GM23338 (cell line): ENCODE results near the gene GAPVD1. TPM values are rescaled to one million over a fixed set of nuclear protein-coding genes. Genes with fewer than 3 reads are reported as not detected.

Source experiments
- ATAC-seq: fragments of 200-7000 bp; cut with Tn5 transposase; 3 replicates; pipeline ENCODE4 v1.9.1; 2020
- DNase-seq: peaks from one replicate; pipeline ENCODE4 v3.0.0-alpha.2; 2015; ENCODE audit warnings: low spot score
- H2AFZ ChIP-seq: fragments of 200-600 bp; sonication (generic); 2 replicates; pipeline ENCODE4 v1.8.0; 2016; ENCODE audit warnings: antibody characterized with exemption, mild to moderate bottlenecking, moderate library complexity
- H3F3A ChIP-seq: fragments of 200-600 bp; sonication (generic); replicated peaks from 2 replicates; pipeline ENCODE4 v1.8.0; 2017; ENCODE audit warnings: antibody characterized with exemption, mixed run types, low read depth
- H3K27ac ChIP-seq: fragments of 200-600 bp; sonication (generic); 2 replicates; pipeline ENCODE4 v1.6.1; 2016; ENCODE audit warnings: low read depth
- H3K27me3 ChIP-seq: fragments of 200-600 bp; sonication (generic); 2 replicates; pipeline ENCODE4 v1.8.0; 2016; ENCODE audit warnings: mild to moderate bottlenecking, mixed run types, moderate library complexity; ENCODE audit not compliant: insufficient read depth
- H3K36me3 ChIP-seq: fragments of 200-600 bp; sonication (generic); 2 replicates; pipeline ENCODE4 v1.8.0; 2016; ENCODE audit warnings: mild to moderate bottlenecking; ENCODE audit not compliant: insufficient read depth
- H3K4me1 ChIP-seq: fragments of 200-600 bp; sonication (generic); 2 replicates; pipeline ENCODE4 v1.8.0; 2016; ENCODE audit warnings: mild to moderate bottlenecking, moderate library complexity; ENCODE audit not compliant: insufficient read depth
- H3K4me2 ChIP-seq: fragments of 200-600 bp; sonication (generic); 2 replicates; pipeline ENCODE4 v1.7.1; 2017; ENCODE audit warnings: mixed run types
- H3K4me3 ChIP-seq: fragments of 200-600 bp; sonication (generic); 2 replicates; pipeline ENCODE4 v1.6.1; 2016; ENCODE audit warnings: mixed run types
- H3K79me2 ChIP-seq: fragments of 200-600 bp; sonication (generic); replicated peaks from 2 replicates; pipeline ENCODE4 v1.8.0; 2017; ENCODE audit warnings: mild to moderate bottlenecking; ENCODE audit not compliant: insufficient read depth
- H3K9me2 ChIP-seq: fragments of 200-600 bp; sonication (generic); 2 replicates; pipeline ENCODE4 v1.8.0; 2017; ENCODE audit not compliant: insufficient read depth
- H4K20me1 ChIP-seq: fragments of 200-600 bp; sonication (generic); replicated peaks from 2 replicates; pipeline ENCODE4 v1.8.0; 2017; ENCODE audit warnings: mild to moderate bottlenecking; ENCODE audit not compliant: insufficient read depth
- H3K27ac Mint-ChIP-seq: 2 replicates; pipeline ENCODE4 v1.8.0; 2020; ENCODE audit warnings: inconsistent platforms, mild to moderate bottlenecking, moderate library complexity, mixed read lengths
- H3K27me3 Mint-ChIP-seq: 3 replicates; pipeline ENCODE4 v1.8.0; 2022; ENCODE audit warnings: low read depth, mild to moderate bottlenecking, moderate library complexity, mixed read lengths, inconsistent platforms; ENCODE audit not compliant: insufficient read depth, poor library complexity
- H3K36me3 Mint-ChIP-seq: 3 replicates; pipeline ENCODE4 v1.8.0; 2021; ENCODE audit warnings: low read depth, mild to moderate bottlenecking, inconsistent platforms, moderate library complexity, mixed read lengths
- H3K4me1 Mint-ChIP-seq: 3 replicates; pipeline ENCODE4 v1.8.0; 2020; ENCODE audit warnings: mild to moderate bottlenecking, inconsistent platforms, mixed read lengths
- H3K4me3 Mint-ChIP-seq: 3 replicates; pipeline ENCODE4 v1.8.0; 2021; ENCODE audit warnings: moderate library complexity, mild to moderate bottlenecking, inconsistent platforms, mixed read lengths
- H3K9me3 Mint-ChIP-seq: 3 replicates; pipeline ENCODE4 v1.8.0; 2020; ENCODE audit warnings: moderate library complexity, mild to moderate bottlenecking, inconsistent platforms, mixed read lengths
- CREB1 ChIP-seq: fragments of 250-450 bp; sonication (Bioruptor Pico); IDR thresholded peaks from 2 replicates; pipeline ENCODE4 v1.5.0; 2020; ENCODE audit warnings: low read depth, mild to moderate bottlenecking, moderate library complexity
- CTCF ChIP-seq, 2 experiments: fragments of 200-600 bp in 1 of 2; sonication (generic) in 1 of 2; conservative IDR thresholded peaks; 2 replicates each; pipeline versions ENCODE4 v1.5.1 to v1.6.1; 2016 to 2017; ENCODE audit warnings: antibody characterized with exemption in 2 of 2, low read depth in 2 of 2, mild to moderate bottlenecking in 2 of 2, moderate library complexity in 1 of 2
- ETS1 ChIP-seq: IDR thresholded peaks from 2 replicates; pipeline ENCODE4 v1.6.1; 2016; ENCODE audit warnings: antibody characterized with exemption
- EZH2 ChIP-seq: fragments of 200-600 bp; sonication (generic); IDR thresholded peaks from one replicate; pipeline ENCODE4 v1.8.0; 2017; ENCODE audit warnings: antibody characterized with exemption, mild to moderate bottlenecking, low read depth; ENCODE audit not compliant: unreplicated experiment
- EZH2phosphoT487 ChIP-seq: fragments of 200-600 bp; sonication (generic); IDR thresholded peaks from one replicate; pipeline ENCODE4 v1.8.1; 2018; ENCODE audit warnings: antibody characterized with exemption; ENCODE audit not compliant: unreplicated experiment
- NANOG ChIP-seq: IDR thresholded peaks from 2 replicates; pipeline ENCODE4 v1.6.1; 2016; ENCODE audit warnings: antibody characterized with exemption, borderline replicate concordance
- POLR2AphosphoS5 ChIP-seq: IDR thresholded peaks from 2 replicates; pipeline ENCODE4 v1.6.1; 2016; ENCODE audit warnings: antibody characterized with exemption, low read depth
- REST ChIP-seq: IDR thresholded peaks from one replicate; pipeline ENCODE4 v1.6.1; 2018; ENCODE audit warnings: antibody characterized with exemption; ENCODE audit not compliant: unreplicated experiment
- STAT1 ChIP-seq: IDR thresholded peaks from one replicate; pipeline ENCODE4 v1.6.1; 2016; ENCODE audit warnings: antibody characterized with exemption; ENCODE audit not compliant: unreplicated experiment
- ZNF114 ChIP-seq: fragments of 250-450 bp; sonication (Bioruptor Pico); IDR thresholded peaks from 2 replicates; pipeline ENCODE4 v1.5.0; 2020; ENCODE audit warnings: mild to moderate bottlenecking, moderate library complexity
- ZNF331 ChIP-seq: fragments of 250-450 bp; sonication (Bioruptor Pico); IDR thresholded peaks from 2 replicates; pipeline ENCODE4 v1.5.0; 2020; ENCODE audit warnings: low read depth, mild to moderate bottlenecking, moderate library complexity
- polyA plus RNA-seq: library from polyadenylated mRNA; unstranded; fragments of >200 nt; fragmentation: Nextera tagmentation; extraction: Ambion mirVana; gene quantifications from 2 replicates; pipeline ENCODE4 v1.2.1, GENCODE V29; 2016
- total RNA-seq: library from RNA; depleted of rRNA; stranded (reverse); fragments of >200 nt; shearing (Covaris generic); gene quantifications from 2 replicates; pipeline ENCODE4 v1.2.3, GENCODE V29; 2014

Gene GAPVD1
- total and polyA plus RNA-seq, 2 experiments from 2014 or later, result 19.2 to 34.6 TPM

GRCh38 chr9:125404733-125405132 is 143.1 kb downstream of the GAPVD1 start (continued):
- TF ChIP-seq REST (no peak), CTCF (conservative IDR thresholded peaks at IDR 0.05; ENCODE audit: low read depth in 2 of 2) (no peak), ETS1 (no peak), ZNF114 (CRISPR knock-in tag) (no peak), NANOG (no peak), POLR2AphosphoS5 (no peak), ZNF331 (CRISPR knock-in tag) (no peak), EZH2 (no peak), EZH2phosphoT487 (no peak)

GRCh38 chr9:125405938-125406809 is 144.5 kb downstream of the GAPVD1 start:
- Histone ChIP-seq H3F3A (0 out of 2 replicates have a peak, but pooled peaks cover 7% of the 10 kb centered on the region), H3K27ac (no peak overlapping the region), H4K20me1 (no peaks in the 10 kb centered on the region), H3K79me2 (no peaks in the 10 kb centered on the region), H3K36me3 (no peaks in the 10 kb centered on the region), H2AFZ (no peak overlapping the region), H3K4me3 (no peak overlapping the region), H3K9me2 (no peaks in the 10 kb centered on the region), H3K4me1 (no peaks in the 10 kb centered on the region), H3K4me2 (no peak overlapping the region), H3K27me3 (peaks cover 10% of the 10 kb centered on the region; the same call in 1 of the 2 replicates)
- Mint-ChIP-seq H3K27ac (no peak overlapping the region), H3K4me1 (peaks cover 10% of the 10 kb centered on the region), H3K4me3 (no peak overlapping the region), H3K36me3 (no peaks in the 10 kb centered on the region), H3K9me3 (no peaks in the 10 kb centered on the region; the same call in 2 of the 3 replicates), H3K27me3 (peaks cover 19% of the 10 kb centered on the region)
- no peak for DNase-seq
- ATAC-seq, result no peak
- TF ChIP-seq STAT1 (no peak), EZH2 (no peak), REST (no peak), ZNF331 (CRISPR knock-in tag) (no peak), ETS1 (no peak), CREB1 (CRISPR knock-in tag) (no peak)
